ENCODE results near the gene METTL8. TPM values are rescaled to one million over a fixed set of nuclear protein-coding genes. Genes with fewer than 3 reads are reported as not detected.
"Not testable (repeated sequence)": the region's sequence is repeated elsewhere in the genome, so short reads cannot be mapped to it uniquely, and the experiment has no call there.

METTL8 gene
- total and polyA plus RNA-seq, 9 donors: 8.0 to 17.6 (median 12.4) TPM

DNA sequence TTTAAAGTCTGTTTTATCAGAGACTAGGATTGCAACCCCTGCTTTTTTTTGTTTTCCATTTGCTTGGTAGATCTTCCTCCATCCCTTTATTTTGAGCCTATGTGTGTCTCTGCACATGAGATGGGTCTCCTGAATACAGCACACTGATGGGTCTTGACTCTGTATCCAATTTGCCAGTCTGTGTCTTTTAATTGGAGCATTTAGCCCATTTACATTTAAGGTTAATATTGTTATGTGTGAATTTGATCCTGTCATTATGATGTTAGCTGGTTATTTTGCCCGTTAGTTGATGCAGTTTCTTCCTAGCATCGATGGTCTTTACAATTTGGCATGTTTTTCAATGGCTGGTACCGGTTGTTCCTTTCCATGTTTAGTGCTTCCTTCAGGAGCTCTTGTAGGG lies 80.0 kb downstream of the METTL8 start:
- H3K27me3 ChIP-seq (ENCODE audit: control insufficient read depth, insufficient read depth, low read length); DNase-seq; H3K36me3 ChIP-seq (ENCODE audit: control insufficient read depth, insufficient read depth, low read length); H3K9me3 ChIP-seq (replicated peaks; ENCODE audit: control insufficient read depth, low read depth, low read length); H3K27ac ChIP-seq (ENCODE audit: low read length); H3K4me3 ChIP-seq (ENCODE audit: low read length); H3K4me1 ChIP-seq (ENCODE audit: control insufficient read depth, insufficient read depth, low read length): not testable (repeated sequence)
- no CpG with 5 or more reads among the region's 3 CpGs for WGBS (ENCODE audit: insufficient coverage)

DNA sequence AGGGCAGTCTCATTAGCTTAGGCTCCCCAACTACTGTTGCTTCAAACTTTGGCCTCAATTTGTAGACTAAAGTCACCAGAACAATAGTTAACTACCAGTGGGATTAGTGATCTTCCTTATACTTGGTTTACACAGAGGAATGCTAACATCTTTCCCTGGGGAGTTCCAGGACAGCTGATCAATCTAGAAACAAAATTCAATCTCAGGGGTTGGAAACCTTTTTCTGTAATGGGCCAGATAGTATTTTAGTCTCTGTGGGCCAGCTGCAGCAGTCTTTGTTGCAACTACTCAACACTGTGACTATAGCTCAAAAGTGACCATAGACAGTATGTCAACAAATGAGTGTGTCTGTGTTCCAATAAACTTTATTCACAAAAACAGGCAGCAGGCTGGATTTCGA lies 85.7 kb downstream of the METTL8 start:
- Histone ChIP-seq H3K27me3 (ENCODE audit: control insufficient read depth, insufficient read depth, low read length) (no peaks in the 10 kb centered on the region), H3K36me3 (ENCODE audit: control insufficient read depth, insufficient read depth, low read length) (no peaks in the 10 kb centered on the region), H3K9me3 (replicated peaks; ENCODE audit: control insufficient read depth, low read depth, low read length) (no peaks in the 10 kb centered on the region), H3K4me3 (ENCODE audit: low read length) (no peak overlapping the region), H3K4me1 (ENCODE audit: control insufficient read depth, insufficient read depth, low read length) (peaks cover 11% of the 10 kb centered on the region), H3K27ac (ENCODE audit: low read length) (peak overlapping the region; percentile 80)
- WGBS (ENCODE audit: insufficient coverage): no CpG with 5 or more reads among the region's 1 CpG
- DNase-seq: no peak

DNA sequence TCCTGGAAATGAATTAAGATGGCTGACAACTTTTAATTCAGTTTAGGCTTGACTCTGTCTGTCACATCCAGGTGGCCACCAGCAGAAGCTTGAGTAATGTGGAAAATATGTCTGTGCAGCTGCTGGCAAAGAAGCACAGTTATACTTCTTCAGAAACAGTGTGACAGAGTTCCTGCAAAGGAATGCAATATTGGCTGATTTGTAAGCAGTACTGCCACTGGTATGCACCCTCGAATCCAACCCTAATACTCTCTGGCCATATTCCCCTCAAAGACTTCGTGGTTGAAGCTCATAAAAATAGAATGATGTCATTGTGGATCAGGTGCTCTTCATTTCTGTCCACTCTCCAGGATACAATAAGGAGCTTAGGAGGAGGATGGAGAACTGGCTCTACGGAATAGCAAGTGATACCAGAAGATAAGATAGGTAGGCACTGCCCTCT lies 86.2 kb downstream of the METTL8 start:
- DNase-seq: peak; percentile 86
- H3K4me1 ChIP-seq (ENCODE audit: control insufficient read depth, insufficient read depth, low read length): peaks cover 11% of the 10 kb centered on the region
- no peaks in the 10 kb centered on the region for H3K27me3 ChIP-seq (ENCODE audit: control insufficient read depth, insufficient read depth, low read length)
- peak overlapping the region; percentile 80 for H3K27ac ChIP-seq (ENCODE audit: low read length)
- H3K4me3 ChIP-seq (ENCODE audit: low read length): no peak overlapping the region
- no peaks in the 10 kb centered on the region for H3K9me3 ChIP-seq (replicated peaks; ENCODE audit: control insufficient read depth, low read depth, low read length)
- WGBS (ENCODE audit: insufficient coverage): no CpG with 5 or more reads among the region's 3 CpGs
- no peaks in the 10 kb centered on the region for H3K36me3 ChIP-seq (ENCODE audit: control insufficient read depth, insufficient read depth, low read length)

DNA sequence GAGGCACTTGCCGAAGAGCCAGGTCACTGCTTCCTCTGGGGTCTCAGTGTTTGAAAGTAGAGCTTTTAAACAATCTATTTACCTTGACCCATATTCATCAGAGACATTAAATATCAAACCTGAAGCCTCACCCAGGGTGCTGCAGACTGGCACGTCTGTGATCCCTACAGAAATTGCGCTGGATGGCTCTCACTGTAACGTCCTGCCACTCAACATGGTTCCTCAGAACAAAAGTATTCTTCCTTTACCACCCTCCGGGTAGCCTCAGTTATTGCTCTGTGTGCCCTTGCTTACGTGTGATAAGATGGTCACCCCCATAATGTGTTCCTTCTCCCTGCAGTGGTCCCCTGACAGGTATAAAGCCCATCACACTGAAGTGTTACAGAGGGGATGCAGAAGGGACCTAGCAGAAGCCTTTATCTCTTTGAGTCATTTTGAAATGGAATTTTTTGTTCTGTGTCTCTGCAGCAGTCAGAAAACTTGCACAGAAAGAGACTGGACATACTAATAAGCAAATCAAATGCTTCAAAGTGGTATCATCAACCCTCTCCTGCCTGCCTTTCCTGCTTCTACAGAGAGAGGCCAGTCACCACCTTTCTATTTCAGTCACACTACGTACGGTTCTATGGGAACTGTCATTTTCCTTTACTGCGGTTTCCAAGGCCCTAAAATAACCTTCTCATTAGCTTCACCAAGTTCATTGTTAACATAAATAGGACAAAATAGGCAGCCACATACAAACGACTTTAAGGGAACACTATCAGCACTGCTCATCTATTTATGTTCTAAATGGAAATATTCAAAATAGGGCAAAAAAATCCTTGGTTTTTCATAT lies 86.8 kb downstream of the METTL8 start:
- H3K27me3 ChIP-seq (ENCODE audit: control insufficient read depth, insufficient read depth, low read length): no peaks in the 10 kb centered on the region
- peaks cover 11% of the 10 kb centered on the region for H3K4me1 ChIP-seq (ENCODE audit: control insufficient read depth, insufficient read depth, low read length)
- peak overlapping the region; percentile 80 for H3K27ac ChIP-seq (ENCODE audit: low read length)
- no peak overlapping the region for H3K4me3 ChIP-seq (ENCODE audit: low read length)
- peak; percentile 34 for DNase-seq
- 76% methylated on average over 5 of the region's 10 CpGs for WGBS (ENCODE audit: insufficient coverage)
- no peaks in the 10 kb centered on the region for H3K9me3 ChIP-seq (replicated peaks; ENCODE audit: control insufficient read depth, low read depth, low read length)
- no peaks in the 10 kb centered on the region for H3K36me3 ChIP-seq (ENCODE audit: control insufficient read depth, insufficient read depth, low read length)

DNA sequence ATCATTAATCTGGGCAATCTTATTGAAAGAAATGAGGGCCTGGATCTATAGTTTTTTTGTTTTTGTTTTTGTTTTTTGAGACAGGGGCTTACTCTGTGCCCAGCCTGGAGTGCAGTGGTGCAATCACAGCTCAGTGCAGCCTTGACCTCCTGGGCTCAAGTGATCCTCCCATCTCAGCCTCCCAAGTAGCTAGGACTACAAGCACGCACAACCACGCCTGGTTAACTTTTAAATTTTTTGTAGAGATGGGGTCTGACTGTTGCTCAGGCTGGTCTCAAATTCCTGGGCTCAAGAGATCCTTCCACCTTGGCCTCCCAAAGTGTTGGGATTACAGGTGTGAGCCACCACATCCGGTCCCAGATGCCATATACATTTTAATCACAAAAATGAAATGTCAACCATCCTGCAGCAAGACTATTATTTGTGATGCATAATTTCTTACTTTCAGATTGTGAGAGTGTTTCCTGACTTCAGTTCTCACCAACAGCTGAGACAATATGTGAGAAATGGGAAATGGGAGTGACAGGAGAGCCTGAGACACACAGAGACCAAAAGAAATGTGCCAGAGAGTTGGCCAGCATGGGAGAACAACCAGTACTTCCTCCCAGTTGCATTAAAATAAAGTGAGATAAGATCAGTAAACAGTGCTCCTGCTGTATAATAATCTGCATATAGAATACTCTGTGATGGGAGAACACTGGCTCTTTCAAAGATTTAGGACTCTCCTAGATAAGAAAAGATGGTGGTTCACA lies 87.6 kb downstream of the METTL8 start:
- WGBS (ENCODE audit: insufficient coverage): no CpG with 5 or more reads among the region's 3 CpGs

DNA sequence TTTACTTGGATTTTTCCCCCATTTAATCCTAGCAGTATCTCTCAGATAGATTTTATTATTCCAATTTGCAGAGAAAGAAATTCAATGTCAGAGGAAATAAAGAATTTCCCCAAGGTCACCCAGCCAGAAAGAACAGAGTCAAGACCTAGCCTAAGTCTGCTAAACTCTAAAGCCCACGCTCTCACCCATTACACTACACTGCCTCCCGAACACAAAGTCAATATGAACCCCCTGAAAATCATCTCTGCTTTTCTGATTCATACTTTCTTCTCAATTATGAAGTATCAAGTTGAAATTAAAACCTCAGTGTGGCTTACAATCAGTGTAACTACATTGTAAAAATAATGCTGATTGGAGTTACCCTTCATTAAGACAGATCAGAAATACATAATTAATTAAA lies 89.6 kb downstream of the METTL8 start:
- no CpG with 5 or more reads among the region's 2 CpGs for WGBS (ENCODE audit: insufficient coverage)
- Histone ChIP-seq H3K4me1 (ENCODE audit: control insufficient read depth, insufficient read depth, low read length) (peaks cover 11% of the 10 kb centered on the region), H3K4me3 (ENCODE audit: low read length) (no peak overlapping the region), H3K27me3 (ENCODE audit: control insufficient read depth, insufficient read depth, low read length) (no peaks in the 10 kb centered on the region), H3K27ac (ENCODE audit: low read length) (no peak overlapping the region), H3K9me3 (replicated peaks; ENCODE audit: control insufficient read depth, low read depth, low read length) (no peaks in the 10 kb centered on the region), H3K36me3 (ENCODE audit: control insufficient read depth, insufficient read depth, low read length) (no peaks in the 10 kb centered on the region)
- DNase-seq: no peak

More for the DNA sequence above, 87.6 kb downstream of the METTL8 start:
- H3K9me3 ChIP-seq (replicated peaks; ENCODE audit: control insufficient read depth, low read depth, low read length): no peaks in the 10 kb centered on the region
- no peak for DNase-seq
- no peak overlapping the region for H3K27ac ChIP-seq (ENCODE audit: low read length)
- H3K4me3 ChIP-seq (ENCODE audit: low read length): no peak overlapping the region
- no peaks in the 10 kb centered on the region for H3K36me3 ChIP-seq (ENCODE audit: control insufficient read depth, insufficient read depth, low read length)
- H3K27me3 ChIP-seq (ENCODE audit: control insufficient read depth, insufficient read depth, low read length): no peaks in the 10 kb centered on the region
- peaks cover 11% of the 10 kb centered on the region for H3K4me1 ChIP-seq (ENCODE audit: control insufficient read depth, insufficient read depth, low read length)

DNA sequence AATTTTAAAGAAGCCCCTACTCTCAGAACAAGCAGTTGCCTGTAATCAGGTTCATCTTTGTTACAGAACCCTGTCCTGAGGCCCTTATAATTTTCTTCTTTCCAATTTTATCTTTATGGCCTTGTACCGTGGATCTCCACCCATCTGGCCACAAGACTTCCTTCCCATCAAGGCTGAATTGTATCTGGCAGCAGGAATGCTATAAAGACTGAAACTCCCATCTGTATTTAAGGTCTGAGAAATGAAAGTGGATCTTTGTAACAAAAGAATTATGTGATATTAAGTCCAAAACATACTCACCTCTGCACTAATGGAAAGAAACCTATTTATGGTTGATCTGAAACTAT lies 91.8 kb downstream of the METTL8 start:
- WGBS (ENCODE audit: insufficient coverage): no CpG with 5 or more reads among the region's 1 CpG
- Histone ChIP-seq H3K9me3 (replicated peaks; ENCODE audit: control insufficient read depth, low read depth, low read length) (no peaks in the 10 kb centered on the region), H3K27me3 (ENCODE audit: control insufficient read depth, insufficient read depth, low read length) (no peaks in the 10 kb centered on the region), H3K36me3 (ENCODE audit: control insufficient read depth, insufficient read depth, low read length) (no peaks in the 10 kb centered on the region), H3K27ac (ENCODE audit: low read length) (peak overlapping the region; percentile 16), H3K4me1 (ENCODE audit: control insufficient read depth, insufficient read depth, low read length) (peaks cover 5% of the 10 kb centered on the region), H3K4me3 (ENCODE audit: low read length) (no peak overlapping the region)
- DNase-seq: peak; percentile 73

DNA sequence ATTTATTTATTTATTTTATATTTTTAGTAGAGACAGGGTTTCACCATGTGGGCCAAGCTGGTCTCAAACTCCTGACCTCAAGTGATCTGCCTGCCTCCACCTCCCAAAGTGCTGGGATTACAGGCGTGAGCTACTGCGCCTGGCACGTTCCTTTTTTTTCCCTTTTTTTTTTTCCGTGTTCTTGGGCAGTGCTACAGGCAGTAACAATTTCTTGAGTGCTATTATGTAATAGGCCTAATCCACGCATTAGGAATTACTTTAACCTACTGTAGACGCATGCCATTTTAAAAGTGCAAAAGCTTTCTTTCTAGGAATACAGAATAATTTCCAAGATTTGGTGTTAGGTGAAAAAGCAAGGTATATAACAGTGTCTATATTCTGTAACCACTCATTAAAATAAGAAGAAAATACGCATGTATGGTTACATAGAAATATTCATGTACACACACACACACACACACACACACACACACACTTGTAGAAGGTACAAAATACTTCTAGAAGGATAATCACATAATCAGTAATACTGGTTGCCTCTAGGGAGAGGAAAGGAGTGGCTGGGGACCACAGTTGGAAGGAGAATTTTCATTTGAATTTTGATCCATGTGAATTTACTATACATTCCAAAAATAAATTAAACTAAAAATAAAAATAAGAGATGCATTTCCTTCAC lies 92.3 kb downstream of the METTL8 start:
- Histone ChIP-seq H3K9me3 (replicated peaks; ENCODE audit: control insufficient read depth, low read depth, low read length) (no peaks in the 10 kb centered on the region), H3K4me3 (ENCODE audit: low read length) (no peak overlapping the region), H3K4me1 (ENCODE audit: control insufficient read depth, insufficient read depth, low read length) (no peaks in the 10 kb centered on the region), H3K27me3 (ENCODE audit: control insufficient read depth, insufficient read depth, low read length) (no peaks in the 10 kb centered on the region), H3K36me3 (ENCODE audit: control insufficient read depth, insufficient read depth, low read length) (no peaks in the 10 kb centered on the region), H3K27ac (ENCODE audit: low read length) (peak overlapping the region; percentile 16)
- 80% methylated on average over 1 of the region's 7 CpGs for WGBS (ENCODE audit: insufficient coverage)
- DNase-seq: no peak

DNA sequence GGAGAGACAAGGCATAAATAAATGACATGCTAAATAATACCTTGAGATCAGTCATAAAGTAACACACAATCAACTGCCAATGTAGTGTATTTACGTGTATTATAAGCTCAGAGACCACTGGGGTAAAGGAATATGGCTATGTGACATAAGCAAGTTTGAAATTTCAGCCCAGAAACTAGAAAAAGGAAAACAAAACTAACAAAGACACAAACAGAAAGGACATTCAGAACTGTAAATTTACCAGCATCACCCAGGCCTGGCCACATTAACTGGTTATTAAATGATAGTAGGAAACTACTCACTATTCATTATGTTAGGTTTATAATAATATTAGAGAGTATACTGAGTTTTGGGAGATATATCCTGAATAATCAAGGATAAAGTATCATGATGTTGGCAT lies 98.8 kb downstream of the METTL8 start:
- H3K36me3 ChIP-seq (ENCODE audit: control insufficient read depth, insufficient read depth, low read length): no peaks in the 10 kb centered on the region
- H3K9me3 ChIP-seq (replicated peaks; ENCODE audit: control insufficient read depth, low read depth, low read length): no peaks in the 10 kb centered on the region
- DNase-seq: no peak
- H3K27me3 ChIP-seq (ENCODE audit: control insufficient read depth, insufficient read depth, low read length): no peaks in the 10 kb centered on the region
- no peak overlapping the region for H3K4me3 ChIP-seq (ENCODE audit: low read length)
- peaks cover 2% of the 10 kb centered on the region for H3K4me1 ChIP-seq (ENCODE audit: control insufficient read depth, insufficient read depth, low read length)
- no peak overlapping the region for H3K27ac ChIP-seq (ENCODE audit: low read length)
- WGBS (ENCODE audit: insufficient coverage): no CpG with 5 or more reads among the region's 1 CpG

DNA sequence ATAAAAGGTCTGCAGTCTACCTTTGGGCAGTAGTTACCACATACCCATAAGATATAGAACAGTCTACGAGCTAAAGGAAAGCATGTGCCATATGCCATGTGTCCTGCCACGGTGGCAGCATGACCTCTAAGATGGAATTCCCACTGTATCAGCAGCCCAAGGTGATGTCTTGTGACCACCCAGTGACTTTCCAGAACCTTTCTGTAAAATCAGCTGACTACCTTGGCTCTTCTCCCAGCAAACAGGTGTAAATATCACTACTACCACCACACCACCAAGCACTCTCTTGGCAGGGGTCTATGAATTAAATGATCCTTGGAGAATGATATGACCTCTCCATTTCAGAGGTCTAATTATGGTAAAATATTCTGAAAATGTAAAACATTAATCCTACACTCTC lies 99.6 kb downstream of the METTL8 start:
- Histone ChIP-seq H3K27me3 (ENCODE audit: control insufficient read depth, insufficient read depth, low read length) (no peaks in the 10 kb centered on the region), H3K36me3 (ENCODE audit: control insufficient read depth, insufficient read depth, low read length) (no peaks in the 10 kb centered on the region), H3K27ac (ENCODE audit: low read length) (no peak overlapping the region), H3K4me3 (ENCODE audit: low read length) (no peak overlapping the region), H3K4me1 (ENCODE audit: control insufficient read depth, insufficient read depth, low read length) (peaks cover 2% of the 10 kb centered on the region), H3K9me3 (replicated peaks; ENCODE audit: control insufficient read depth, low read depth, low read length) (no peaks in the 10 kb centered on the region)
- no peak for DNase-seq
- 84% methylated on average over 2 of the region's 2 CpGs for WGBS (ENCODE audit: insufficient coverage)
